H1 (cell line): Measurements from ENCODE around the gene ZNF407.

ENCODE experiments used
- SAP30 ChIP-seq: fragments of 300-600 bp; sonication (generic); IDR thresholded peaks from 2 replicates; pipeline ENCODE4 v1.7.1; 2012; ENCODE audit warnings: low read length, moderate library complexity, mild to moderate bottlenecking, inconsistent platforms; ENCODE audit not compliant: insufficient read depth, insufficient replicate concordance
- TF ChIP-seq, protein P1 (sequence below), 3 experiments: IDR thresholded peaks; 1 replicate in 2 of 3; 2 replicates in 1 of 3; pipeline versions ENCODE4 v1.5.1 to v1.6.1; 2011; ENCODE audit warnings: low read length in 3 of 3, mild to moderate bottlenecking in 3 of 3, inconsistent platforms in 2 of 3, low read depth in 1 of 3, moderate library complexity in 1 of 3; ENCODE audit not compliant: insufficient read depth in 1 of 3; ENCODE audit errors: control extremely low read depth in 1 of 3

DNA sequence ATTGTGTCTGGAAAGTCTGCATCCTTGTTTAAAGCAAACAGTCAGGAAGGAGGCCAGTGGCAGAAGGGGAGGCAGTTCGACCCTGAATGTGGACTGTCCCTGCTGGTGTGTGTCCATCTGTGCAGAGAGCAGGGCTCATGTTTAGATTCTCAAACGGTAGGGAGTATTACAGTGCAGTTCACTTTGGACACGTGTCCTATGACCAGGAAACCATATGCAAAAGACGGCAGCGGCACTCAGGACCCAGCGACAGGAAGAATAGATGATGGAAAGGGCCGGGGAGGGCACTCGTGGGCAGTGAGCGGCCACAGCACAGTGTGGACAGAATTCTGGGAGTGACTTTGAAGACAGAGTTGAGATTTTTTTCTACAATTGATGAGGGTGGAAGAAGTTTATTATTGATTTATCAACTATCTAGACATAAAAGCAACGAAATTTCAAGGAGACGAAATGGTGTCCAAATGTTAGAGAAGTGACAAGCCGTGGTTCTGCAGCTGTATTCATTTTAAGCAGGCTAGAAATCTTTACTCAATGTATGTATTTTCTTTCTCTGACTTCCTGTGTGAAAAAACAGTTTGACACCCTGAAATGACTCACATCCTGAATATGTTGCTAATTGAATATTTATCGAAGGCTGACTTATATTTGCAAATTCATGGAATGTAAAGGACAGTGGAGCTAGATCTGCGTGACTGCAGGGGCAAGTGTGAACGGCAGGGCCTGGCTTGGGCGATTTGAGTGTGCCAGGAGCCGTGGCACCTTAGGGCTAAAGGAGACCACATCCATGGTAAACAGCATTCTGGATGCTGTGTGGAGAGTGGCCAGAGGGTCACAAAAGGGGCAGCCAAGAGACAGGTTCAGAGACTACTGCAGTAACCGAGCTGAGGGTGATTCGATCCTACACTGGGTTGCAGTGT is 397.1 kb downstream of the ZNF407 start:
- TF ChIP-seq, protein P1, sequence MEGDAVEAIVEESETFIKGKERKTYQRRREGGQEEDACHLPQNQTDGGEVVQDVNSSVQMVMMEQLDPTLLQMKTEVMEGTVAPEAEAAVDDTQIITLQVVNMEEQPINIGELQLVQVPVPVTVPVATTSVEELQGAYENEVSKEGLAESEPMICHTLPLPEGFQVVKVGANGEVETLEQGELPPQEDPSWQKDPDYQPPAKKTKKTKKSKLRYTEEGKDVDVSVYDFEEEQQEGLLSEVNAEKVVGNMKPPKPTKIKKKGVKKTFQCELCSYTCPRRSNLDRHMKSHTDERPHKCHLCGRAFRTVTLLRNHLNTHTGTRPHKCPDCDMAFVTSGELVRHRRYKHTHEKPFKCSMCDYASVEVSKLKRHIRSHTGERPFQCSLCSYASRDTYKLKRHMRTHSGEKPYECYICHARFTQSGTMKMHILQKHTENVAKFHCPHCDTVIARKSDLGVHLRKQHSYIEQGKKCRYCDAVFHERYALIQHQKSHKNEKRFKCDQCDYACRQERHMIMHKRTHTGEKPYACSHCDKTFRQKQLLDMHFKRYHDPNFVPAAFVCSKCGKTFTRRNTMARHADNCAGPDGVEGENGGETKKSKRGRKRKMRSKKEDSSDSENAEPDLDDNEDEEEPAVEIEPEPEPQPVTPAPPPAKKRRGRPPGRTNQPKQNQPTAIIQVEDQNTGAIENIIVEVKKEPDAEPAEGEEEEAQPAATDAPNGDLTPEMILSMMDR (IDR thresholded peaks at IDR 0.05; ENCODE audit: control extremely low read depth in 1 of 3, insufficient read depth in 1 of 3, low read depth in 1 of 3, low read length in 3 of 3), result no peak
- TF ChIP-seq SAP30, result no peak
